NB4 (cell line): ENCODE measurements around the gene RGPD5.
"Not testable (repeated sequence)": the region's sequence is repeated elsewhere in the genome, so short reads cannot be mapped to it uniquely, and the experiment has no call there.

Experiments used
- CTCF ChIP-seq: IDR thresholded peaks from one replicate; pipeline ENCODE4 v1.5.1; 2012; ENCODE audit warnings: low read depth, low read length
- MAX ChIP-seq: IDR thresholded peaks from 2 replicates; pipeline ENCODE4 v1.6.1; 2011; ENCODE audit warnings: low read depth, low read length
- MYC ChIP-seq: IDR thresholded peaks from 2 replicates; pipeline ENCODE4 v1.6.1; 2011; ENCODE audit warnings: low read depth, low read length
- POLR2A ChIP-seq: IDR thresholded peaks from 2 replicates; pipeline ENCODE4 v1.6.1; 2011; ENCODE audit warnings: mild to moderate bottlenecking; ENCODE audit not compliant: insufficient read length; ENCODE audit errors: extremely low read depth

- not testable (repeated sequence) for TF ChIP-seq CTCF, POLR2A, MAX, MYC
Measured at GRCh38 chr2:109889909-109890308, 95.8 kb downstream of the RGPD5 start.
